Immature natural killer cell (primary cell): ENCODE data around the gene KIF21B. TPM values are rescaled to one million over a fixed set of nuclear protein-coding genes. Genes with fewer than 3 reads are reported as not detected.

Experiments used
- polyA plus RNA-seq, 3 donors: library from polyadenylated mRNA; unstranded; fragments of 300-500 nt; fragmentation: Illumina TruSeq; gene quantifications; one replicate each; pipeline ENCODE4 v1.2.3, GENCODE V29; 2021

The KIF21B gene
- polyA plus RNA-seq, 3 donors from 2014 or later = 1.6 to 9.1 (median 2.9) TPM

Other genes with a start within 250 kb of the KIF21B start
- 10 to 100 TPM in 2 of 3 donors, 1 to 10 TPM in 1; 4.5 to 18.9 (median 14.8) TPM for gene GPR25, start 150.7 kb downstream of the KIF21B start, polyA plus RNA-seq
- under 1 TPM in 1 of 3 donors, not detected in 2; 0.10 TPM for gene INAVA, start 128.8 kb downstream of the KIF21B start, polyA plus RNA-seq
- gene CACNA1S, start 88.7 kb upstream of the KIF21B start, polyA plus RNA-seq = not detected
- gene ASCL5, start 103.5 kb upstream of the KIF21B start, polyA plus RNA-seq = under 1 TPM in 1 of 3 donors, not detected in 2; 0.11 TPM
- gene TMEM9, start 130.8 kb upstream of the KIF21B start, polyA plus RNA-seq = 10 to 100 TPM; 32.6 to 66.7 (median 38.9) TPM
- gene IGFN1, start 167.1 kb upstream of the KIF21B start, polyA plus RNA-seq = not detected